Measurements from ENCODE around the gene PARS2.

Gene PARS2

DNA sequence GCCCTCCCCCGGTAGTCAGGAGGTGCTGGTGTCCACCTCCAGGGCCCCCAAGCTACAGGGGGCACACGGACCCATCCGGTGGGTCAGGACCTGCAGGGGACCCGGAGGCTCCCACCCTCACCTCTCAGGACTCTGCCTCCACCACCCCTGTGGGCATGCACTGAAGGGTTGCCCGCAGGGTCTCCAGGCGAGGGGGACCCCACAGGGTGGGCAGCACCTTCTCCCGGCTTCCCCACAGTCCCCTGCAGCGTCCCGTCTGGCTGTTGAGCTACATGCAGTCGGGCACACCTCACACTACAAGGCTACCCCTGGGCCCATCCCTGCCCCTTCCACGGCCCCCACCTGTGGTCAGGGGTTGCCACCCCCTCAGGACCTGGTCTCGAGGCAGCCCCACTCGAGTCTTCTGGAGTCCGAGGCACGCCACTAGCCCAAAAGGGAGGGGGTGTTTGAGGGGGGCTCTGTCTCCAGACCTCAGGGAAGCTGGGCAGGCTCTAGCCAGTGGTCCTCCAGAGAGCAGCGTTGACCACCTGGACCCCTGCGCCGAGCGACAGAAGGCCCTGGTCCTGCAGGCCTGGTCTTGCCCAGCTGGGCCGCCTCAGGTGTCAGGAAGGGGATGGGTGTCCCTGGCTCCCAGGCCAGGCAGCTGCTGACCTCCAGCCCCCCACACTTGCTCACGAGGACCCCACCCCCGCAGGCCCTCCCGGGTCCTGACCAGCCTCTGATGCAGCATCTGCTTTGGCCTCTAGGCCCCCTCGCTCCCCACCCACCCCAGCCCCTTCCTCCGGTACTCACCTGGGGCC is 9.6 kb downstream of the PARS2 start:
- Histone ChIP-seq H3K27ac (no peak overlapping the region), H3K4me3 (no peak overlapping the region)
- no peak for DNase-seq (ENCODE audit: low spot score)
- TF ChIP-seq, protein P1, sequence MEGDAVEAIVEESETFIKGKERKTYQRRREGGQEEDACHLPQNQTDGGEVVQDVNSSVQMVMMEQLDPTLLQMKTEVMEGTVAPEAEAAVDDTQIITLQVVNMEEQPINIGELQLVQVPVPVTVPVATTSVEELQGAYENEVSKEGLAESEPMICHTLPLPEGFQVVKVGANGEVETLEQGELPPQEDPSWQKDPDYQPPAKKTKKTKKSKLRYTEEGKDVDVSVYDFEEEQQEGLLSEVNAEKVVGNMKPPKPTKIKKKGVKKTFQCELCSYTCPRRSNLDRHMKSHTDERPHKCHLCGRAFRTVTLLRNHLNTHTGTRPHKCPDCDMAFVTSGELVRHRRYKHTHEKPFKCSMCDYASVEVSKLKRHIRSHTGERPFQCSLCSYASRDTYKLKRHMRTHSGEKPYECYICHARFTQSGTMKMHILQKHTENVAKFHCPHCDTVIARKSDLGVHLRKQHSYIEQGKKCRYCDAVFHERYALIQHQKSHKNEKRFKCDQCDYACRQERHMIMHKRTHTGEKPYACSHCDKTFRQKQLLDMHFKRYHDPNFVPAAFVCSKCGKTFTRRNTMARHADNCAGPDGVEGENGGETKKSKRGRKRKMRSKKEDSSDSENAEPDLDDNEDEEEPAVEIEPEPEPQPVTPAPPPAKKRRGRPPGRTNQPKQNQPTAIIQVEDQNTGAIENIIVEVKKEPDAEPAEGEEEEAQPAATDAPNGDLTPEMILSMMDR (IDR thresholded peaks at IDR 0.05), result no peak

DNA sequence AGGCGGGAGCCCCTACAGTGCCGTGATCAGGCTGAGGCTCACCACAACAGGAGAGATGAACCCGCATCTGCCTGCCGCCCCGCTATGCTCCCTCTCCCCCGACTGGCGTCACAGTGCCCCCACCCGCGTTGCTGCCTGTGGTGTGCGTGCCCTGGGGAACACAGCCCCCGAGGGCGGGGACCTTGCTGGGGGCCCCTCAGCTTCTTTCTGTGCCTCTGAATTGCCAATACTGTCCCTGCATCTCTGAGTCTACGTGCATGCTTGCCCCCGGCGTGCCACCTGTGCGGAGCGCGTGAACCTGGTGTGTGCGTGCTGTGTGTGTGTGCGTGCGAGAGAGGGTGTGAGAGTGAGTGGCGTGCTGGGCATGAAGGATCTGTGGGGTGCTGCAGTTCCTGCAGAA is 10.3 kb downstream of the PARS2 start:
- H3K27ac ChIP-seq, result no peak overlapping the region
- no peak overlapping the region for H3K4me3 ChIP-seq
- TF ChIP-seq, protein P1 (IDR thresholded peaks at IDR 0.05), result no peak
- no peak for DNase-seq (ENCODE audit: low spot score)

DNA sequence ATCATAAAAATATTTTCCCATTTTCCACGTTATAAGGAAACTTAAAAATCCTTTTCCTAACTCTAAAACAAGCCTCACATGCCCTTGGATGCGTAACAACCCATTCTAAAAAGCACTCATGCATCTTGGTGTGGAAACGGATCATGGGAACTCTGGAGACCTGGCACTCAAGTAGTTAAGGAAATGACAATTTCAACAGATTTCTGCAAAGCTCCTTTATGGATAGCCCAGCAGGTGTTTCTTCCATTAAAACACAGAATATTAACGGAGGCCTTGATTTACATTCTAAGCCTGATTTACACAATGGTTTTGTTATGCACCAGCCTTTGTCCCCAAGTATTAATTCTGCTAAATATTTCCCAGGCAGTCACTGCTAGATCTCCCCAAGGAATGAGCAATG is 12.9 kb downstream of the PARS2 start:
- Histone ChIP-seq H3K4me3 (no peak overlapping the region), H3K27ac (no peak overlapping the region)
- DNase-seq (ENCODE audit: low spot score), result no peak
- TF ChIP-seq, protein P1 (IDR thresholded peaks at IDR 0.05), result no peak

DNA sequence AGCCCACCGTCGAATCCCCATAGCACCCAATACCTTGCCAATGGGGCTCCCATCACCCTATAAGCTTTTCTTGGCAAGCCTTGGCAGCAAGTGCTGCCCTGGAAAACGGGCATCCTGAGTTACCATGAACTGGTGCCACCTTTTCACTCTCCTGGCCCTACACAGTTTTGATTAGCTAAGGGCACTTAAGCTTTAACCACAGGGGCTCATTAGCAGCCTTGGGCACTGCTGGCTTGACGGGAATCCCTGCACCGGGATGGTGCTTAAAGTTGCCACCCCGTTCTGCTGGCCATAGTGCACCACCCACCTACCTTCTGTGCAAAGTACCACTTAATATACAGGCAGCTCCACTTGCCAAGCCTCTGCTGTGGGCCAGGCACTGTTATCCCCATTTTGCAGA is 13.7 kb downstream of the PARS2 start:
- DNase-seq (ENCODE audit: low spot score), result no peak
- no peak overlapping the region for H3K4me3 ChIP-seq
- TF ChIP-seq, protein P1 (IDR thresholded peaks at IDR 0.05), result no peak
- no peak overlapping the region for H3K27ac ChIP-seq

DNA sequence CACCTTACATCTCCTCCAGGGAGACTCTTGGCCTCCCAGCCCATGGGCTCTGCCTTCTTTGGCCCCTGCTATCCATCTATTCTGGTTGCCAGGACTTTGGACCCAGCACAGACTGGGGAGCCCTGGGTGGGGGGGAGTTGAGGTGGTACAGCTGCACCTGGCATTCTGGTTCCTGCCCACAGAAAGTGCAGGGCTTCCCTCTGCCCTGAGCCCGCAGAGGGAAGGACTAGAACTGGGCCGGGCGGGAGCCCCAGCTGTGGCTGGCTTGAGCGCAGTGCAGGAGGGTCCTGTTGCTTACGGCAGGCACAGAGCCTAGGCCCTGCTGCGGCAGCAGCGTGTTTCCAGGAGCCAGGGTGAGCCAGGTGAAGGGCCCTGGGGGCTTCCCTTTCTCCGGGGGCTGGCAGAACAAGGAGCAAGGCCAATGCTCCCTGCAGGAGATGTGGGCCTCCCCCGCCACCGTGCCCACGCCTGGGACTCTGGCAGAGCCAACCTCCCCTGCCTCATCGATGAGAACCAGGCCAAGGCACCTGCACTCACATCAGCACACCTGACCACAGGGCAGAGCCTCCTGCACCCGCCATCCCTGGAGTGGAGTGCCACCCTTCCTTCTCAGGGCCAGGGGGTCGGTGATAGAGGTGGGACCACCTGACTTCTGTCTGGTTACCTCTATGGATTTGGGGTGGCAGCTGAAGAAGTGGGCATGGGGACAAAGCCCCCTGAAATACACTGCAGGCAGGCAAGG is 16.1 kb downstream of the PARS2 start:
- DNase-seq (ENCODE audit: low spot score), result no peak
- Histone ChIP-seq H3K4me3 (no peak overlapping the region), H3K27ac (no peak overlapping the region)
- TF ChIP-seq, protein P1 (IDR thresholded peaks at IDR 0.05), result no peak

DNA sequence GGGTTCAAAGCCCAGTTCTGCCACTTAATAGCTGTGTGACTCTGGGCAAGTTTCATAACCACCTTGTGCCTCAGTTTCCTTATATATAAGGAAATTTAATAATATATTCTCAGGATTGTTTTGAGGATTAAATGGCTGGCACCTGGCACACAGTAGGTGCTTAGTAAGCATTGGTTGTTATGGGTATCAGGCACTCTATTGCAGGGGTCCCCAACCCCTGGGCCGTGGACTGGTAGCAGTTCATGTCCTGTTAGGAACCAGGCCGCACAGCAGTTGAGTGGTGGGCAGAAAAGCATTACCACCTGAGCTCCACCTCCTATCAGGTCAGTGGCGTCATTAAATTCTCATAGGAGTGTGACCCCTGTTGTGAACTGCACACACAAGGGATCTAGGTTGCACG is 18.5 kb downstream of the PARS2 start:
- Histone ChIP-seq H3K4me3 (no peak overlapping the region), H3K27ac (no peak overlapping the region)
- DNase-seq (ENCODE audit: low spot score), result no peak
- TF ChIP-seq, protein P1 (IDR thresholded peaks at IDR 0.05), result no peak

DNA sequence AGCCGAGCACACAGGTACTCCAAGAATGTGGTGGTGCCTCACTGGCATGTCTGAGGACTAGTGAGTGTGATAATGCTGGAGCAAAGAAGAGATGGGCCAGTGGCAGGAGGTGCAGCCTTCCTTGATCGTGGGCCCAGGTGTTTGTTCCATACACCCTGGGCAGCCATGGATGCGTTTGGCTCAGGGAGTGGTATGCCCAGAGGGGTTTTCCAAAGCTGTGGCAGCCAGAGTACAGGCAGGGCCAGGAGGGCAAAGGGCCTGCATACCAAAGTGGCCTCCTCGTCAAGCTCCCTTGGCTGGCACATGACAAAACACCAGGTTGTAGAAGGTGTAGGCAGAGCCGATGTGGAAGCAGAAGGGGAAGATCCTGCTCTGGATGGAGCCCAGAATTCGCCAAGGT is 19.0 kb downstream of the PARS2 start:
- H3K4me3 ChIP-seq, result no peak overlapping the region
- TF ChIP-seq, protein P1 (IDR thresholded peaks at IDR 0.05), result no peak

More for the DNA sequence above, 19.0 kb downstream of the PARS2 start:
- H3K27ac ChIP-seq, result no peak overlapping the region
- DNase-seq (ENCODE audit: low spot score), result no peak
